ENCODE measurements around the gene TRAK1.

DNA sequence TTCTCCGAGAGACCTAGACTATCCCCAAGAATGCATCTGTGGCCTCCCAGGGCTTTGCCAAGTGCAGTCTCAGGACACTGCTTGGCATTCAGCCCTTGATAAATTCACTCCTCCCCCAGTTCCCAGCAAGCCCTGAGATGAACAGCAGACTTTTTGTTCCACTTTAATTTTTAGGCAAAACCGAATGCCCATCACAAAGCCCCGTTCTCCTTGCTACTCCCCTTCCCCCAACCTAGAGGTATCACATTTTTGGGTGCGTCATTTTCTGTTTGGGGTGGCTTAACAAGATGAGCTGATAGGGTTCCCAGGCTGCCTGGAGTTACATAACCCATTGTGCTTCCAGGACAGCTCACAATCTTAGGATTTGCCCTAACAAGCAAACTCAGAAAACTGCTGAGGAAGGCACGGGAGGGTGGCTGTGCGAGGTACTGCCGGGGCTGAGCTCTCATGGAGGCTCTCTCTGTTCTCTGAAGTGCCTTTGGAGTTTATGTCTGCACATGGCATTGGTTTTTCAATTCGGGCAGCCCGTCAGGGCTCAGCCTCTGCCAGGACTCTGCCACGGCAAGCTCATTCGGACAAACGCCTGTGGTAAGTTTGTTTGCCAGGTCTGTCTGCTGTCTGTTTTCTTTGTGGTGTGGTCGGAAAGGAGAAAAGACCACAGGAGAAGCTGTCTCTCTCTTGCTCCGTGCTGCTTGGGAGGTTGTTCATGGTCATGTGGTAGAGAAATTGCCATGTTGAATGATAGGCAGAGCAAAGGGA, at the start of gene TRAK1:
- TF ChIP-seq, protein P1, sequence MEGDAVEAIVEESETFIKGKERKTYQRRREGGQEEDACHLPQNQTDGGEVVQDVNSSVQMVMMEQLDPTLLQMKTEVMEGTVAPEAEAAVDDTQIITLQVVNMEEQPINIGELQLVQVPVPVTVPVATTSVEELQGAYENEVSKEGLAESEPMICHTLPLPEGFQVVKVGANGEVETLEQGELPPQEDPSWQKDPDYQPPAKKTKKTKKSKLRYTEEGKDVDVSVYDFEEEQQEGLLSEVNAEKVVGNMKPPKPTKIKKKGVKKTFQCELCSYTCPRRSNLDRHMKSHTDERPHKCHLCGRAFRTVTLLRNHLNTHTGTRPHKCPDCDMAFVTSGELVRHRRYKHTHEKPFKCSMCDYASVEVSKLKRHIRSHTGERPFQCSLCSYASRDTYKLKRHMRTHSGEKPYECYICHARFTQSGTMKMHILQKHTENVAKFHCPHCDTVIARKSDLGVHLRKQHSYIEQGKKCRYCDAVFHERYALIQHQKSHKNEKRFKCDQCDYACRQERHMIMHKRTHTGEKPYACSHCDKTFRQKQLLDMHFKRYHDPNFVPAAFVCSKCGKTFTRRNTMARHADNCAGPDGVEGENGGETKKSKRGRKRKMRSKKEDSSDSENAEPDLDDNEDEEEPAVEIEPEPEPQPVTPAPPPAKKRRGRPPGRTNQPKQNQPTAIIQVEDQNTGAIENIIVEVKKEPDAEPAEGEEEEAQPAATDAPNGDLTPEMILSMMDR (IDR thresholded peaks at IDR 0.05): no peak
- TF ChIP-seq POLR2A (IDR thresholded peaks at IDR 0.05): no peak
